ENCODE data around the gene FABP2.
"Not testable (repeated sequence)": the region's sequence is repeated elsewhere in the genome, so short reads cannot be mapped to it uniquely, and the experiment has no call there.

The FABP2 gene

GRCh38 chr4:119321921-119322687, at the start of gene FABP2 (continued):
- TF ChIP-seq BCL6B (tag by site-specific recombination; IDR thresholded peaks at IDR 0.05) (peak; percentile 50; the same call in 1 of the 2 replicates), ZBTB7A (tag by site-specific recombination; IDR thresholded peaks at IDR 0.05; ENCODE audit: low read depth) (no peak), ZSCAN30 (tag by site-specific recombination; IDR thresholded peaks at IDR 0.05) (0 out of 2 replicates have a peak, but pooled peaks have one; percentile 5), ZNF549 (tag by site-specific recombination; IDR thresholded peaks at IDR 0.05) (no peak), FEZF1 (tag by site-specific recombination; IDR thresholded peaks at IDR 0.05) (peak; percentile 67), ZNF768 (tag by site-specific recombination; IDR thresholded peaks at IDR 0.05) (no peak), MZF1 (tag by site-specific recombination; IDR thresholded peaks at IDR 0.05; ENCODE audit: borderline replicate concordance) (no peak), ZSCAN4 (tag by site-specific recombination; IDR thresholded peaks at IDR 0.05) (no peak)

GRCh38 chr4:119370951-119371683, 49.2 kb upstream of the FABP2 start:
- H3K4me3 ChIP-seq (ENCODE audit: low read depth, low read length); H3K9me3 ChIP-seq (ENCODE audit: control insufficient read depth, insufficient read depth, low read depth, low read length); H3K27ac ChIP-seq (ENCODE audit: extremely low read depth, low read depth, low read length); POLR2A ChIA-PET; H3K4me1 ChIP-seq (ENCODE audit: control insufficient read depth, insufficient read depth, low read length); CTCF ChIA-PET; H3K36me3 ChIP-seq (ENCODE audit: control insufficient read depth in 2 of 2, insufficient read depth in 1 of 2, low read length in 2 of 2): not testable (repeated sequence)

GRCh38 chr4:119370392-119370791, 48.5 kb upstream of the FABP2 start:
- H3K36me3 ChIP-seq (ENCODE audit: control insufficient read depth in 2 of 2, insufficient read depth in 1 of 2, low read length in 2 of 2); H3K4me3 ChIP-seq (ENCODE audit: low read depth, low read length); H3K9me3 ChIP-seq (ENCODE audit: control insufficient read depth, insufficient read depth, low read depth, low read length); H3K27ac ChIP-seq (ENCODE audit: extremely low read depth, low read depth, low read length); CTCF ChIA-PET; POLR2A ChIA-PET; H3K4me1 ChIP-seq (ENCODE audit: control insufficient read depth, insufficient read depth, low read length): not testable (repeated sequence)

GRCh38 chr4:119366802-119367201, 44.9 kb upstream of the FABP2 start:
- CTCF ChIA-PET, POLR2A ChIA-PET: not testable (repeated sequence)

GRCh38 chr4:119364203-119364602, 42.3 kb upstream of the FABP2 start:
- POLR2A ChIA-PET; CTCF ChIA-PET; H3K4me1 ChIP-seq (ENCODE audit: control insufficient read depth, insufficient read depth, low read length); H3K9me3 ChIP-seq (ENCODE audit: control insufficient read depth, insufficient read depth, low read depth, low read length); H3K27ac ChIP-seq (ENCODE audit: extremely low read depth, low read depth, low read length); H3K36me3 ChIP-seq (ENCODE audit: control insufficient read depth in 2 of 2, insufficient read depth in 1 of 2, low read length in 2 of 2); H3K4me3 ChIP-seq (ENCODE audit: low read depth, low read length): not testable (repeated sequence)

More at GRCh38 chr4:119366802-119367201, 44.9 kb upstream of the FABP2 start:
- not testable (repeated sequence) for H3K27ac ChIP-seq (ENCODE audit: extremely low read depth, low read depth, low read length); H3K36me3 ChIP-seq (ENCODE audit: control insufficient read depth in 2 of 2, insufficient read depth in 1 of 2, low read length in 2 of 2); H3K4me3 ChIP-seq (ENCODE audit: low read depth, low read length); H3K4me1 ChIP-seq (ENCODE audit: control insufficient read depth, insufficient read depth, low read length); H3K9me3 ChIP-seq (ENCODE audit: control insufficient read depth, insufficient read depth, low read depth, low read length)

- H3K4me3 ChIP-seq (ENCODE audit: low read depth, low read length); H3K36me3 ChIP-seq (ENCODE audit: control insufficient read depth in 2 of 2, insufficient read depth in 1 of 2, low read length in 2 of 2); POLR2A ChIA-PET; H3K4me1 ChIP-seq (ENCODE audit: control insufficient read depth, insufficient read depth, low read length); H3K27ac ChIP-seq (ENCODE audit: extremely low read depth, low read depth, low read length); H3K9me3 ChIP-seq (ENCODE audit: control insufficient read depth, insufficient read depth, low read depth, low read length); CTCF ChIA-PET: not testable (repeated sequence)
These were observed 41.4 kb upstream of the FABP2 start for GRCh38 chr4:119363372-119363771.

GRCh38 chr4:119362413-119362812, 40.5 kb upstream of the FABP2 start:
- H3K4me3 ChIP-seq (ENCODE audit: low read depth, low read length); H3K27ac ChIP-seq (ENCODE audit: extremely low read depth, low read depth, low read length); H3K36me3 ChIP-seq (ENCODE audit: control insufficient read depth in 2 of 2, insufficient read depth in 1 of 2, low read length in 2 of 2); H3K4me1 ChIP-seq (ENCODE audit: control insufficient read depth, insufficient read depth, low read length); POLR2A ChIA-PET; H3K9me3 ChIP-seq (ENCODE audit: control insufficient read depth, insufficient read depth, low read depth, low read length); CTCF ChIA-PET: not testable (repeated sequence)

- CTCF ChIA-PET, result interaction anchor here (0.6 kb wide), 1 partner anchor 170 kb away, joined by 3 read pairs; no protein-coding TSS in a partner anchor
- H3K4me1 ChIP-seq (ENCODE audit: control insufficient read depth, insufficient read depth, low read length); H3K27ac ChIP-seq (ENCODE audit: extremely low read depth, low read depth, low read length); H3K4me3 ChIP-seq (ENCODE audit: low read depth, low read length); H3K36me3 ChIP-seq (ENCODE audit: control insufficient read depth in 2 of 2, insufficient read depth in 1 of 2, low read length in 2 of 2); H3K9me3 ChIP-seq (ENCODE audit: control insufficient read depth, insufficient read depth, low read depth, low read length); POLR2A ChIA-PET: not testable (repeated sequence)
These were observed 37.9 kb upstream of the FABP2 start for GRCh38 chr4:119359873-119360272.

GRCh38 chr4:119356796-119357195, 34.9 kb upstream of the FABP2 start:
- H3K4me1 ChIP-seq (ENCODE audit: control insufficient read depth, insufficient read depth, low read length); H3K9me3 ChIP-seq (ENCODE audit: control insufficient read depth, insufficient read depth, low read depth, low read length); H3K36me3 ChIP-seq (ENCODE audit: control insufficient read depth in 2 of 2, insufficient read depth in 1 of 2, low read length in 2 of 2); POLR2A ChIA-PET; H3K27ac ChIP-seq (ENCODE audit: extremely low read depth, low read depth, low read length); H3K4me3 ChIP-seq (ENCODE audit: low read depth, low read length); CTCF ChIA-PET: not testable (repeated sequence)
